Uterus (tissue), 2 donors: Measurements from ENCODE around the gene RABGAP1L.

Source experiments
- CTCF ChIP-seq, 4 experiments: fragments of 200-600 bp in 2 of 4; fragments of 450-650 bp in 2 of 4; sonication (generic) in 2 of 4; IDR thresholded peaks; one replicate each; pipeline ENCODE4 v1.5.1; 2016 to 2019; ENCODE audit warnings: antibody characterized with exemption in 4 of 4, mild to moderate bottlenecking in 2 of 4, moderate library complexity in 1 of 4
- POLR2A ChIP-seq, 2 donors: fragments of 450-650 bp; IDR thresholded peaks; one replicate each; pipeline ENCODE4 v1.6.1; 2016; ENCODE audit warnings: antibody characterized with exemption in 2 of 2, mild to moderate bottlenecking in 1 of 2, moderate library complexity in 1 of 2

GRCh38 chr1:174702011-174702410 lies 542.7 kb downstream of the RABGAP1L start:
- no peak for TF ChIP-seq CTCF (IDR thresholded peaks at IDR 0.05)
- no peak for TF ChIP-seq POLR2A (IDR thresholded peaks at IDR 0.05)
